Measurements from ENCODE around the gene NAA60. TPM values are rescaled to one million over a fixed set of nuclear protein-coding genes. Genes with fewer than 3 reads are reported as not detected.

Gene NAA60
- total RNA-seq, 1 experiment from 2014 or later, result 57.5 TPM

DNA sequence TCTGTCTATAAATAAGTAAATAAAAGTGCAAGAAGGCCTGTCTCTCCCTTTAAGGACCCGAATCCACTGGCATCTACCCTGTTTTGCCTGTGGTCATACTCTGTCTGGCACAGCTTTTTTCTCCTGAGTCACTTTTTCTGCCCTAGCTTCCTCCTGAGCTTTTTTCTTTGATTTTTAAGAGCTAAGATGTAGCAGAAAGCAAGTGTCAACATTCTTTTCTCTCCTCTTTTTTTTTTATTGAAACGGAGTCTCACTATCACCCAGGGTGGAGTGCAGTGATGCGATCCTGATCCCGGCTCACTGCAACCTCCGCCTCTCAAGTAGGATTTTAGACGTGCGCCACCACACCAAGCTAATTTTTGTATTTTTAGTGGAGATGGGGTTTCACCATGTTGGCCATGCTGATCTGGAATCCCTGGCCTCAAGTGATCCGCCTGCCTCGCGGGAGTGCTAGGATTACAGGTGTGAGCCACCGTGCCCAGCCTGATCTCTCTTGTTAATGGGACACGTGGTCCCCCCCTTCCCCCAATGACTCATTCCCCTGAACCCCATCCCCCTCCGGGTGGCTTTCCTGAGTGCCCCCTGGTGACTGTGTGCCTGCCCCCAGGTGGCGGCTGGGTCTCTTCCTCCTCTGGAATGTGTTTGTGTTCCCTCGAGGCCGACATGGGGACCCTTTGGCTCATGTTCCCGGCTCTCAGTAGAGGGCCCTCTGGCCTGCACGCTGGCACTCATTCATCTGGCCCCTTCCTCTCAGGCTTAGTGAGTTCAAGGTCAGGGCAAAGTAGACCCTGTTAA lies 37.6 kb downstream of the NAA60 start:
- POLR2A ChIA-PET (ENCODE audit: unreplicated experiment), result no interaction called here

DNA sequence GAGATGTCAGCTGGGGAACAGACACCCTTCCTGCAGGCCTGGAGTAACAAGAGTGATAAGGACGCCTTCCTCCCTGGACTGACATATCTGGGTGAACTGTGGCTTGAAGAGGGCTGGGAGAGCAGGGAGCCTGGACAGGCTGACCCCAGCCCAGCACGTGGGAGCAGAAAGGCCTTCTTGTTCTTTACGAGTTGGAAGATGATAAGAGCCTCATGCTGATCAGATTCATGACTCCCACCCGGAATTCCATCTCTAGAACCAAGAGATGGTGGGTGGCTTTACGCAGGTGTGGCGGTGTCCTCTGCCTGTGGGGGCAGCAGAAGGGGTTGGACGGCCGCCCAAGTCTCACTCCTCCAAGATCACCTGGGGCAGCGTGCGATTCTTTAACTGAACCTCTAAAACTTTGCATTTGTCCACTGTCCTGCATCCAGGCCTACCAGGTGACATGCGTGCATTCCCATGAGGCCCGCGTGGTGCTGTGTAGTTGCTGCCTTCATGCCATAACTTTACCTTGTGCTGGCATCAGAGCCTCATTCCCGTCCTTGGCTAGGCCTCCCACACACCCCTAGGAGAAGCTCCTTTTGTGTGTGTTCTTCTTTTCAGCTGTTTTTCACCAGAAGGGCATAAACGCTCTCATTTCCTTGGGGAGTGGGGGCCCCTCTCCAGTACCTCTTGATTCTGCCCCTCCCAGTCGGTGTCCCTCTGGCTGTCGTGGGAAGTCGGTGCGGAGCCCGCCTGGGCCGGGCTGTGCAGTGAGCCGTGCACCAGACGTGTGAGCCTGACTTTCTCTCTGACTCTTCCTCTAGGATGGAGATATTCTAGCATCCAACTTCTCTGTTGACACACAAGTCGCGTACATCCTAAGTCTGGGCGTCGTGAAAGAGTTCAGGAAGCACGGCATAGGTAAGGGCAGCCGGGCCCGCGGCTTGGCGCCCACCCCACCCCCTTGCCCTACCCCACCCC lies 38.5 kb downstream of the NAA60 start:
- BruUV-seq (replicated peaks), result no TSS peak
- no peak overlapping the region for H3K4me3 ChIP-seq
- no peaks in the 10 kb centered on the region for H3K4me1 ChIP-seq (replicated peaks; ENCODE audit: insufficient read depth)
- DNase-seq, result no peak
- peaks cover 10% of the 10 kb centered on the region; the same call in 1 of the 2 replicates for H3F3A ChIP-seq (ENCODE audit: insufficient read depth, low read depth)
- H3K36me3 ChIP-seq (ENCODE audit: low read depth), result peaks cover 9% of the 10 kb centered on the region; the same call in 1 of the 2 replicates
- H3K27ac ChIP-seq, result no peak overlapping the region
- no peak overlapping the region for H3K4me2 ChIP-seq
- H3K79me2 ChIP-seq (ENCODE audit: low read depth), result no peaks in the 10 kb centered on the region
- intact Hi-C loops (cut with micrococcal nuclease; ENCODE audit: unreplicated experiment), result no loop called here
- H3K9me3 ChIP-seq (ENCODE audit: insufficient read depth, low read depth), result no peaks in the 10 kb centered on the region
- POLR2A ChIA-PET (ENCODE audit: unreplicated experiment), result no interaction called here
- no peaks in the 10 kb centered on the region for H3K27me3 ChIP-seq (ENCODE audit: insufficient read depth, low read depth)
- TF ChIP-seq EZH2 (IDR thresholded peaks at IDR 0.05; ENCODE audit: low read depth), result no peak
- TF ChIP-seq, protein P1, sequence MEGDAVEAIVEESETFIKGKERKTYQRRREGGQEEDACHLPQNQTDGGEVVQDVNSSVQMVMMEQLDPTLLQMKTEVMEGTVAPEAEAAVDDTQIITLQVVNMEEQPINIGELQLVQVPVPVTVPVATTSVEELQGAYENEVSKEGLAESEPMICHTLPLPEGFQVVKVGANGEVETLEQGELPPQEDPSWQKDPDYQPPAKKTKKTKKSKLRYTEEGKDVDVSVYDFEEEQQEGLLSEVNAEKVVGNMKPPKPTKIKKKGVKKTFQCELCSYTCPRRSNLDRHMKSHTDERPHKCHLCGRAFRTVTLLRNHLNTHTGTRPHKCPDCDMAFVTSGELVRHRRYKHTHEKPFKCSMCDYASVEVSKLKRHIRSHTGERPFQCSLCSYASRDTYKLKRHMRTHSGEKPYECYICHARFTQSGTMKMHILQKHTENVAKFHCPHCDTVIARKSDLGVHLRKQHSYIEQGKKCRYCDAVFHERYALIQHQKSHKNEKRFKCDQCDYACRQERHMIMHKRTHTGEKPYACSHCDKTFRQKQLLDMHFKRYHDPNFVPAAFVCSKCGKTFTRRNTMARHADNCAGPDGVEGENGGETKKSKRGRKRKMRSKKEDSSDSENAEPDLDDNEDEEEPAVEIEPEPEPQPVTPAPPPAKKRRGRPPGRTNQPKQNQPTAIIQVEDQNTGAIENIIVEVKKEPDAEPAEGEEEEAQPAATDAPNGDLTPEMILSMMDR (conservative IDR thresholded peaks at IDR 0.05), result no peak
- CTCF ChIA-PET, result no interaction called here
- no peaks in the 10 kb centered on the region for H3K9me2 ChIP-seq (ENCODE audit: insufficient read depth)
- peaks cover 8% of the 10 kb centered on the region; the same call in 1 of the 2 replicates for H4K20me1 ChIP-seq (ENCODE audit: insufficient read depth)
- no peak overlapping the region for H2AFZ ChIP-seq

More for the DNA sequence above, 37.6 kb downstream of the NAA60 start:
- Histone ChIP-seq H3K27ac (no peak overlapping the region), H3K9me2 (ENCODE audit: insufficient read depth) (no peaks in the 10 kb centered on the region), H3K9me3 (ENCODE audit: insufficient read depth, low read depth) (no peaks in the 10 kb centered on the region), H3K79me2 (ENCODE audit: low read depth) (no peaks in the 10 kb centered on the region), H2AFZ (no peak overlapping the region), H3K4me3 (no peak overlapping the region), H3K4me1 (replicated peaks; ENCODE audit: insufficient read depth) (no peaks in the 10 kb centered on the region), H3K36me3 (ENCODE audit: low read depth) (peaks cover 9% of the 10 kb centered on the region; the same call in 1 of the 2 replicates), H3F3A (ENCODE audit: insufficient read depth, low read depth) (peaks cover 3% of the 10 kb centered on the region; the same call in 1 of the 2 replicates), H3K27me3 (ENCODE audit: insufficient read depth, low read depth) (no peaks in the 10 kb centered on the region), H4K20me1 (ENCODE audit: insufficient read depth) (peaks cover 11% of the 10 kb centered on the region; the same call in 1 of the 2 replicates), H3K4me2 (no peak overlapping the region)
- no TSS peak for BruUV-seq (replicated peaks)
- TF ChIP-seq EZH2 (IDR thresholded peaks at IDR 0.05; ENCODE audit: low read depth), result no peak
- TF ChIP-seq, protein P1 (conservative IDR thresholded peaks at IDR 0.05), result no peak
- CTCF ChIA-PET, result no interaction called here
- no peak for DNase-seq
- intact Hi-C loops (cut with micrococcal nuclease; ENCODE audit: unreplicated experiment), result no loop called here

DNA sequence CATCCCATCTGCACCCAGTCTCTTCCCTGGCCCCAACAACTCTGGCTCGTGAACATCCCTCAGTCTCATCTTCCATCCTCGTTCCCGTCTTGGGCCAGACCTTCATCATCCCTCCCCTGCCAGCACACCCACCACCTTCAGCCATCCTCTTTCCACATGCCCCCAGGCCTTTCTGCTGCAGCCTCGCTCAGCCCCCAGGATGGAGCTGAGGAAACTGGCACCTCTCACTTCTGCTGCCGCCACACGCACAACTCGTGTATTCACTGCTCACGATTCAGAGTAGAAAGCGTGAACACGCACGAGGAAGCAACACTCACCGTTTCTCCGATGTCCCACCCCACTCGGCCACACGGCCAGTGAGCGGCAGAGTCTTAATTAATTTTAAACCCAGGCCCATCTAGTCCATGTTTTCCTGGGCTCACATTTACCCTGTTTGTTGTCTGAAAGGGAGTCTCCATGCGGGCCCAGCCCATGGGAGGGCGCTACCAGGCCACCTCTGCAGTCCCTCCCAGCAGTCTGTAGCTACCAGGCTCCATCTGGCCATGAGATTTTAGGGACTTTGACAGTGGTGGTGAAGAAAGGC lies 39.3 kb downstream of the NAA60 start:
- POLR2A ChIA-PET (ENCODE audit: unreplicated experiment), result no interaction called here
- no peak for TF ChIP-seq EZH2 (IDR thresholded peaks at IDR 0.05; ENCODE audit: low read depth)
- TF ChIP-seq, protein P1 (conservative IDR thresholded peaks at IDR 0.05), result no peak

More for the DNA sequence above, 39.3 kb downstream of the NAA60 start:
- intact Hi-C loops (cut with micrococcal nuclease; ENCODE audit: unreplicated experiment), result no loop called here
- no peaks in the 10 kb centered on the region for H3K9me3 ChIP-seq (ENCODE audit: insufficient read depth, low read depth)
- H4K20me1 ChIP-seq (ENCODE audit: insufficient read depth), result peaks cover 4% of the 10 kb centered on the region
- H3K27ac ChIP-seq, result no peak overlapping the region
- H3K9me2 ChIP-seq (ENCODE audit: insufficient read depth), result no peaks in the 10 kb centered on the region
- peaks cover 7% of the 10 kb centered on the region for H3K4me1 ChIP-seq (replicated peaks; ENCODE audit: insufficient read depth)
- no peaks in the 10 kb centered on the region for H3K27me3 ChIP-seq (ENCODE audit: insufficient read depth, low read depth)
- CTCF ChIA-PET, result no interaction called here
- DNase-seq, result no peak
- peaks cover 9% of the 10 kb centered on the region; the same call in 1 of the 2 replicates for H3K36me3 ChIP-seq (ENCODE audit: low read depth)
- H3K4me2 ChIP-seq, result no peak overlapping the region
- no peak overlapping the region for H2AFZ ChIP-seq
- no peaks in the 10 kb centered on the region for H3K79me2 ChIP-seq (ENCODE audit: low read depth)
- H3F3A ChIP-seq (ENCODE audit: insufficient read depth, low read depth), result peaks cover 18% of the 10 kb centered on the region; the same call in 1 of the 2 replicates
- no peak overlapping the region for H3K4me3 ChIP-seq
- no TSS peak for BruUV-seq (replicated peaks)

All from PC-9 (cell line).